Neural progenitor cell (in vitro differentiated cells): ENCODE measurements around the gene PKNOX2.

ENCODE experiments used
- EZH2phosphoT487 ChIP-seq: fragments of 200-600 bp; sonication (generic); IDR thresholded peaks from 2 replicates; pipeline ENCODE4 v1.6.1; 2017; ENCODE audit warnings: antibody characterized with exemption
- TF ChIP-seq, protein P1 (sequence below): fragments of 200-600 bp; sonication (generic); IDR thresholded peaks from 2 replicates; pipeline ENCODE4 v1.5.1; 2017; ENCODE audit warnings: antibody characterized with exemption, mild to moderate bottlenecking

DNA sequence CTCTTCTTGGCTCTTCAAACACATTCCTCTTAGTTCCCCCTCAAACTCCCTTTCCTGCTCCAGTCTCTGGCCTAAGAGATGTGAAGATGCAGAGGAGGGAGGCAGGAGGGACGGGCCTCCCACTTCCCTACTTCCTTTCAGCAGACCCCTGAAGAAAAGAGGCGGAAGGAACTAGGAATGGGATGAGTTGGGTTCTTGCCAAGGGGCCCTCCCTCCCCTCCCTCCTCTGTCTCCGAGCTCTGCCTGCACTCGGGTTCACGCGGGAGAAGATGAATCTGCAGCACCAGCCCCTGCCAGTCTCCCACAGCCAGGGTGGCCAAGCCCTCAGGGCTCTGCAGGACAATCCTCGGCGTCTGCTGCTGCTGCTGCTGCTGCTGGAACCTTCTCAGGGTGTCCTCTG, 24.3 kb upstream of the PKNOX2 start:
- TF ChIP-seq, protein P1, sequence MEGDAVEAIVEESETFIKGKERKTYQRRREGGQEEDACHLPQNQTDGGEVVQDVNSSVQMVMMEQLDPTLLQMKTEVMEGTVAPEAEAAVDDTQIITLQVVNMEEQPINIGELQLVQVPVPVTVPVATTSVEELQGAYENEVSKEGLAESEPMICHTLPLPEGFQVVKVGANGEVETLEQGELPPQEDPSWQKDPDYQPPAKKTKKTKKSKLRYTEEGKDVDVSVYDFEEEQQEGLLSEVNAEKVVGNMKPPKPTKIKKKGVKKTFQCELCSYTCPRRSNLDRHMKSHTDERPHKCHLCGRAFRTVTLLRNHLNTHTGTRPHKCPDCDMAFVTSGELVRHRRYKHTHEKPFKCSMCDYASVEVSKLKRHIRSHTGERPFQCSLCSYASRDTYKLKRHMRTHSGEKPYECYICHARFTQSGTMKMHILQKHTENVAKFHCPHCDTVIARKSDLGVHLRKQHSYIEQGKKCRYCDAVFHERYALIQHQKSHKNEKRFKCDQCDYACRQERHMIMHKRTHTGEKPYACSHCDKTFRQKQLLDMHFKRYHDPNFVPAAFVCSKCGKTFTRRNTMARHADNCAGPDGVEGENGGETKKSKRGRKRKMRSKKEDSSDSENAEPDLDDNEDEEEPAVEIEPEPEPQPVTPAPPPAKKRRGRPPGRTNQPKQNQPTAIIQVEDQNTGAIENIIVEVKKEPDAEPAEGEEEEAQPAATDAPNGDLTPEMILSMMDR: no peak
- TF ChIP-seq EZH2phosphoT487: no peak
